ENCODE results near the gene CACNA2D1.

The CACNA2D1 gene

DNA sequence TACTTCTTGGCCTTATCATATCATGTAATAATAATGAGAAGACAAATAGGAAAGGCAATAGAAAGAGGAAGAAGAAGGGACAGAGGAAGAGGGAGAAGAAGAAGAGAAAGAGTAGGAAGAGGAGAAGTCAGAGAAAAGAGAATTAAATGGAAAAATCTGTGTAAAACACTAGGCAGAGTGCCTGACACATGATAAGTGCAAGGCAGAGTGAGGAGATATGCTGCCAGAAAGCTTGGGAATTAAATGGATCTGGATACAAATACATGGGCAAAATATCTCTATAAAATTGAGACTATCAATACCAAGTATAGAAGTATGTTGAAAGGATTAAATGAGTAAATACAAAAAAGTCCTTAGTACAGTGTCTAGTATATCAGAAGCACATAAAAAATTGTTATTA is 124.8 kb downstream of the CACNA2D1 start:
- TF ChIP-seq, protein P1, sequence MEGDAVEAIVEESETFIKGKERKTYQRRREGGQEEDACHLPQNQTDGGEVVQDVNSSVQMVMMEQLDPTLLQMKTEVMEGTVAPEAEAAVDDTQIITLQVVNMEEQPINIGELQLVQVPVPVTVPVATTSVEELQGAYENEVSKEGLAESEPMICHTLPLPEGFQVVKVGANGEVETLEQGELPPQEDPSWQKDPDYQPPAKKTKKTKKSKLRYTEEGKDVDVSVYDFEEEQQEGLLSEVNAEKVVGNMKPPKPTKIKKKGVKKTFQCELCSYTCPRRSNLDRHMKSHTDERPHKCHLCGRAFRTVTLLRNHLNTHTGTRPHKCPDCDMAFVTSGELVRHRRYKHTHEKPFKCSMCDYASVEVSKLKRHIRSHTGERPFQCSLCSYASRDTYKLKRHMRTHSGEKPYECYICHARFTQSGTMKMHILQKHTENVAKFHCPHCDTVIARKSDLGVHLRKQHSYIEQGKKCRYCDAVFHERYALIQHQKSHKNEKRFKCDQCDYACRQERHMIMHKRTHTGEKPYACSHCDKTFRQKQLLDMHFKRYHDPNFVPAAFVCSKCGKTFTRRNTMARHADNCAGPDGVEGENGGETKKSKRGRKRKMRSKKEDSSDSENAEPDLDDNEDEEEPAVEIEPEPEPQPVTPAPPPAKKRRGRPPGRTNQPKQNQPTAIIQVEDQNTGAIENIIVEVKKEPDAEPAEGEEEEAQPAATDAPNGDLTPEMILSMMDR (conservative IDR thresholded peaks at IDR 0.05; ENCODE audit: low read depth, low read length): no peak
- H3K4me3 ChIP-seq (ENCODE audit: low read length): no peak overlapping the region
- no peak for DNase-seq (ENCODE audit: low read depth)

- DNase-seq (ENCODE audit: low read depth): no peak
- H3K4me3 ChIP-seq (ENCODE audit: low read length): no peak overlapping the region
- TF ChIP-seq, protein P1 (conservative IDR thresholded peaks at IDR 0.05; ENCODE audit: low read depth, low read length): no peak
Observed at GRCh38 chr7:82317760-82318159, 125.8 kb downstream of the CACNA2D1 start.

DNA sequence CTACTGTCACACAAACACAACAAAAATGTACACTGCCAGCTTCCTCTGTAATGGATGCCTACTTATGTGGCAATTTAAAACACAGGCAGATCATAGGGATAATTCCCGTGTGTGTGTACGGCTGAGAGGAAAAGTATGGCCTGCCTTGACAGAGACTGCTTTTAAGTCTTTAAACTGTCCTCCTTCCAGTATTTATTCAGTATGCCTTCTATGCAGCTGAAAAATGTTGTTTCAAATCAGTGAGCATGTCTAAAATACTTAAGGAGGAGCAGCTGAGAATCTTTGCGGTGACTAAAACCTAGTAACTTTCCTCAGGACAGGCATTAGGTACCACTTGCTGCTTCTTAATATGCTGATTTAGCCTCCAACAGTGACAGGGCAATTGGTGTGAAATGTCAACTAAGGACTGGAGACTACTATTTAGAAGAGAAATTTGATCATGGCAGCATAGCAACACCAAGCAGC is 126.3 kb downstream of the CACNA2D1 start:
- no peak overlapping the region for H3K4me3 ChIP-seq (ENCODE audit: low read length)
- TF ChIP-seq, protein P1 (conservative IDR thresholded peaks at IDR 0.05; ENCODE audit: low read depth, low read length): no peak
- DNase-seq (ENCODE audit: low read depth): no peak

GRCh38 chr7:82313269-82313668 is 130.3 kb downstream of the CACNA2D1 start:
- H3K4me3 ChIP-seq (ENCODE audit: low read length): no peak overlapping the region
- TF ChIP-seq, protein P1 (conservative IDR thresholded peaks at IDR 0.05; ENCODE audit: low read depth, low read length): no peak
- DNase-seq (ENCODE audit: low read depth): no peak

- no peak overlapping the region for H3K4me3 ChIP-seq (ENCODE audit: low read length)
- no peak for DNase-seq (ENCODE audit: low read depth)
- TF ChIP-seq, protein P1 (conservative IDR thresholded peaks at IDR 0.05; ENCODE audit: low read depth, low read length): no peak
Observed at GRCh38 chr7:82312646-82313045, 130.9 kb downstream of the CACNA2D1 start.

DNA sequence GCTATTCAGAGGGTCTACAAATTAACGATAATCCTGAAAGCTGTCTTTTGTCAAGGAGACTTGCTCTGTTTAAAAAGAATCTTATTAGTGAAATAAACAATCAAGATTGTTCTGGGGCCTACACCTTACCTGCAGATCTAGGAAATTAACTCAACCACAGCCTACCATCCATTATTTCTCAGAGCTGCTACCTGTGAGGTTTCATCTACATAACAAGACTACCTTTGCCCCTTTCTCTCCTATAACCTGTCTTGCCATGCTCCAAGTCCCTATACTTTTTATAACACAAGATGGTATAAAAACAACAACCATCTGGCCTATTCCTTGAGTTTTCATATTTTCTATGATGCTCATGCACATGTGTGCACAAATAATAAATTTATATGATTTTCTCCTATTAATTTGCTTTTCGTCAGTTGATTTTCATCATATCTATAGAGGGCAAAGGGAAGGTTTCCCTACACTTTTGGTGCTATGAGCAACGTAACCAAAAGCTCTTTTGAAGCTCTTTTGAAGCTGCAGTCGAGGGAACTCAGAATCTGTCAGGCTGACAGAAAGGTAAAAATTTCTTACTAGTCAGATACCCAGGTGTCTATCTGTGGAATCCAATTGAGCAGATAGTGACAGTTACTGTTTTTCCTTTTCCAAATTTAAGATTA is 138.1 kb downstream of the CACNA2D1 start:
- H3K4me3 ChIP-seq (ENCODE audit: low read length): no peak overlapping the region
- TF ChIP-seq, protein P1 (conservative IDR thresholded peaks at IDR 0.05; ENCODE audit: low read depth, low read length): no peak
- no peak for DNase-seq (ENCODE audit: low read depth)

- no peak for DNase-seq (ENCODE audit: low read depth)
- TF ChIP-seq, protein P1 (conservative IDR thresholded peaks at IDR 0.05; ENCODE audit: low read depth, low read length): no peak
- no peak overlapping the region for H3K4me3 ChIP-seq (ENCODE audit: low read length)
Observed at GRCh38 chr7:82294865-82295264, 148.7 kb downstream of the CACNA2D1 start.
